Activated CD4-positive, CD25-positive, alpha-beta regulatory T cell (primary cell): Measurements from ENCODE around the gene TBC1D7.
A peak's percentile ranks its signal among the peaks of the same experiment; 100 is the strongest.
"Not testable (repeated sequence)": the region's sequence is repeated elsewhere in the genome, so short reads cannot be mapped to it uniquely, and the experiment has no call there.

ENCODE experiments used
- DNase-seq, 4 experiments: peaks; one replicate each; lab custom pipeline; 2025; lab: John Stamatoyannopoulos, UW

The TBC1D7 gene

GRCh38 chr6:13355999-13356785 is 27.9 kb upstream of the TBC1D7 start:
- no peak for DNase-seq

DNA sequence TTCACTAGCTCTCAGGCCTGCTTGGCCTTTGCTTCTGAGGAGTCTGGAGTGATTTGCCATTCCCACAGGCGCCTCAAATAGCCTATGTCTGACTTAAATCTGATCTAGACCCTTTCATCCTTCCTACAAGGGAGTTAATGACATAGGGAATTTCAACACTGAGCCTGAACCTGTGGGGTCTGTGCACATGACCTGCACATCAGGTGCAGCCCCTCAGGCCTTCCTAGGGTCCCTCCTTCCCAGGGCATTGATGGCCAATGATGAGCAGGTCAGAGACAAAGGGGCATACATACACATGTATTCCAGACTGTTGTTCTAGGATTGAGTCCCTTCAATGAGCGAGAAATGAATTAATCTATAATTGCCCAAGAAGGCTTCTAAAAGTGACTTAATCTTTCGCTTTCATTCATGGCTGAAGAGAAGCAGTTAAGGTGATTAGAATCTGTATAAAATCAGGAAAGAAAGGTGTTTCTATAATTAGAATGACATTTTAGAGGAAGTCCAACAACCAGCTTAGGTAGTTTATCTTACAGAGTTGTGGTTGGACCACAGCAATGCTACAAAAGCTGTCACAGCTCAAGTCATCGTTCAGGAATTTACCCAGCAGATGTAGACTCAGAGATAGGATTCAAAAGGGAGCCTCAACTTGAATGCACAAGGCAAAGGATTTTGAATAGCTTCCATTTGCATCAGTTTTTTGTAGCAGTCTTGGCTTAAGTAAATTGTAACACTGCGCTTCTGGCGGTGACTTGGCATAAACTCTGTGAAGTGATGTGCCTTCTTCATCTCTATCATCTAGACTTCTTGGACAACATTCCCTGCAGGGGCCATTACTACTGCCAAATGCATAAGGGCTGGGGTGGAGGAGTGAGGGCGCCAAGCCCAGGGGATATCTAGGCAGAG is 27.0 kb upstream of the TBC1D7 start:
- DNase-seq, result no peak

GRCh38 chr6:13354331-13355042 is 26.1 kb upstream of the TBC1D7 start:
- no peak for DNase-seq

DNA sequence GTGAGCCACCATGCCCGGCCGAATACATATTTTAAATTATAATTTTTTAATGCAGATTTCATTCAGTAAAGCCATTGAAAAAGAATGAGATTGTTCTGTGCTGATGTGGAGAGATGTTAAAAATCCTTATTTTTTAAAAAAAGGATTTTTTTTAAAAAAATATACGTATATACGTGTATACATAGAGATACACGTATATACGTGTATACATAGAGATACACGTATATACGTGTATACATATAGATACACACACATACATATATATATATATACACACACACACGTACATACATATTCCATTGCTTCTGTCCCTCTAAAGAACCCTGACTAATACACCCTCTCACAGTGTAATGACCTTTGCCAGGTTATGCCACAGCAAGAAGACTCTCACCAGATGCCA is 23.8 kb upstream of the TBC1D7 start:
- no peak for DNase-seq

- no peak for DNase-seq
These were observed 22.9 kb upstream of the TBC1D7 start for GRCh38 chr6:13351271-13351670.

- no peak for DNase-seq
These were observed 21.6 kb upstream of the TBC1D7 start for GRCh38 chr6:13349811-13350506.

DNA sequence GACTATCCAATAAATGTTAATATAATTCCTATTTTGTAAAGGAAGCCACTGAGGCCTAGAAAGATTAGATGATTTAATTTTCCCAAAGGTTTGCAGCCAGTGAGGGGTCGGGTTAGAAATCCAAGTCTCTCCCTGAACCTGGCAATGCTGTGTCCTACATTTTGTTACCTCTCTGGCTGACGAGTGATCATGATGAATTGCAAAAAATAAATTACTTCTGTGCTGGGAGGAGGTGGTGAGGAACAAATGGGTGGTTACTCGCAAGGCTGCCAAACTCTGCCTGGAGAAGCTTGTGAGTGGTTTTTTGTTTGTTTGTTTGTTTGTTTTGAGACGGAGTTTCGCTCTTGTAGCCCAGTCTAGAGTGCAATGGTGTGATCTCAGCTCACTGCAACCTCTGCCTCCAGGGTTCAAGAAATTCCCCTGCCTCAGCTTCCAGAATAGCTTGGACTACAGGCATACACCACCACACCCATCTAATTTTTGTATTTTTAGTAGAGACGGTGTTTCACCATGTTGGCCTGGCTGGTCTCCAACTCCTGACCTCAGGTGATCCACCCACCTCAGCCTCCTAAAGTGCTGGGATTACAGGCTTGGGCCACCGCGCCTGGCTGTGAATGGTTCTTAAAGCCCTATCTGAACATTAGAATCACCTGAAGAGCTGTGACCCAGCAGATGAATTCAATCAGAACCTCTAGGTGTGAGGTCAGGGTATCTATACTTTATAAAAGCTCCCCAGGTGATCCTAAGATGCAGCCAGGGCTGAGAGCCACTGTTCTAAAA is 20.2 kb upstream of the TBC1D7 start:
- DNase-seq, result no peak

DNA sequence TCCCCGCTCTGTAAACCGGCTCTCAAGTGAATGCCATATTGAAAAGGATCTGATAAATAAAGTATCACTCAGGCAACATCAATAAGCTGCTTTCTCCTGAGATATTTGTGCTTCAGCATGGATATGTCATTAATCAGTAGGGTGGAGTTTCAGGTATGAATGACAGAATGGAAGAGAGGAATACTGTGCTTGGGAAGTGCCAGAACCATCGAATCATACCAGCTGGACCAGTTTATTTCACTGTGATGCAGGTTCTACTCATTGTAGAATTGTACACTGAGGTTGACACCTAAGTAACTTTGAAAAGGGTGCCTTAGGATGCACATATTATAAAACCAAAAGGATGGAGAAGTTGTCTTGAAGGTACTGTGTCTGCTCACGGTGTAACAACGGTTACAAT is 17.9 kb upstream of the TBC1D7 start:
- no peak for DNase-seq

DNA sequence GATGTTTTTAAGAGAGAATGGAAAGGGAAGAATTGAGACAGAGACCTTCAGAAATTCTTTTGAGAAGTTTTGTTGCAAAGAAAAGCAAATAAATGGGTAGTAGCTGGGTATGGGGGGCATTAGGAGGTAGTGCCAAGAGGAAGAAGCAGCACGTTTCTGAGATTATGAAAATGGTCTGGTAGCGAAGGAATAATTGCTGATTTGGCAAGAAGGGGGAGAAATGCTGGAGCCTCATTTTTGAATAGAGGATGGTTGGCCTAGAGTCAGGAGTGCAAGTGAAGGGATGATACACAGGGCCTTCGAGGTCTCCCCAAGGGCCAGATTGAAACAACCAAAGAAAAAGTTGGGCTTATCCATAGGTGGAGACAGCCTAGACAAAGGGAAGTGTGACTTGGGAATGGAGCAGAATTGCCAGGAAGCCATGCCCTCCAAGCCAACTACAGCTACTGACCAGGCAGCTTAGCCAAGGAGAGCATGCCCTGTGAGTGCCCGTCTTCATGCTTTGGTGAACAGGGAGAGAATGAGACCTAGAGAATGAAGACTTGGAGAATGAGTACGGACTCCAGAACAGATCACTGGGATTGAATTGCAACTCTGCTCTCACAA is 14.2 kb upstream of the TBC1D7 start:
- DNase-seq, result no peak

GRCh38 chr6:13339863-13340630 is 11.7 kb upstream of the TBC1D7 start:
- no peak for DNase-seq

DNA sequence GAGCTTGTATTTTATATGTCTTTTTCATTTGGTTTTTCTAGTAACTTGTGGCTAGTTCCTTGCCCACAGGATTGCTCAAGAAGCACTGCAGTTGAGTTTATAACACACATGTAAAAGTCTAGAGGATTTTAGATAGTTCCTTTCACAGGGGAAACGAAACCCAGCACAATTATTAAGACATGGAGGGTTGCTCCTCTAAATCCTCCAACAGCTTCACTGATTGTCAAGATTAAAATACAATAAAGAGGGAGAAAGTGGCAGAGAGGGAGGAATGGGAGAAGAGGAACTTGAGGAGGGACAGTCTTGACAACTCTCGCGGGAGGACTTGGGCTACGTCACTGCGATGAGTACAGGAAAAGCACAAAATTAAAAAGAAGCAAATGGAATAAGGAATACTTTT is 9.7 kb upstream of the TBC1D7 start:
- no peak for DNase-seq

- DNase-seq, result peak; percentile 18 to 82 (median 60)
These were observed 8.2 kb upstream of the TBC1D7 start for GRCh38 chr6:13336553-13336952.

DNA sequence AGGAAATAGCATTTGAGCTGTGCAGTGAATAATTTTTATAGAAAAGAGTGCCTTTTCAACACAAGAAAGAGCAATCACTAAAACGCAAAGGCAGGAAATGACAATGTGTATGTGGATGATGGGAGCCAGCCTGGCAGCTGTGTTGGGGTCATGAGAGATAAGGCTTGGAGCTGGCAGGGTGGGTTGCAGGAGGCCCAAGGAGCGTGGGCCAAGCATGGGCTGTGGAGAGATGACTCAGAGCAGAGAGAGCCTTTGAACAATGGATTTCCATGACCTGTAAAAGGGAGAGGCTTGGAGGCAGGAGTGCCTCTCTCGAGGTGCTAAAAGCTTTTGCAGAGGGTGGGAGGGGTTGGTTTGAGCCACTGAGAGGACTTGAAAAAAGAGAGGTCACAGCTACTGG is 6.6 kb upstream of the TBC1D7 start:
- no peak for DNase-seq

DNA sequence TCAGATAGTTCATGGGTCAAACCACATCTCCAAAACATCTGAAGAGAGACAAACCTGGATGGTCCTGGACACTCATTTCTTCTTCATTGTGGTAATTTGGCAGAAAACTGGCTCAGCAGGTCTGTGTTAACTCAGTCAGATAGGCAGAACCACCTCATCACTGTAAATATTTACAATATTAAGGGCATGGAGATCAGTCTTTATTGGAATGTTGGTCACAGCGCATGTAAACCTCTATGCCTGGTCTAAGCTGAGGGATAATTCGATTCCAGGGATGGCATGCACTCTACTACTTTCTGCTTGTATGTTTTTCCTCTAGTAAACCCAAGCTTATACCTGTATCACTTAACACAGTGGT is 4.0 kb upstream of the TBC1D7 start:
- DNase-seq, result no peak

- DNase-seq, result no peak
These were observed 3.4 kb upstream of the TBC1D7 start for GRCh38 chr6:13331516-13332348.

GRCh38 chr6:13328875-13329183 is 492 bp upstream of the TBC1D7 start:
- no peak for DNase-seq

DNA sequence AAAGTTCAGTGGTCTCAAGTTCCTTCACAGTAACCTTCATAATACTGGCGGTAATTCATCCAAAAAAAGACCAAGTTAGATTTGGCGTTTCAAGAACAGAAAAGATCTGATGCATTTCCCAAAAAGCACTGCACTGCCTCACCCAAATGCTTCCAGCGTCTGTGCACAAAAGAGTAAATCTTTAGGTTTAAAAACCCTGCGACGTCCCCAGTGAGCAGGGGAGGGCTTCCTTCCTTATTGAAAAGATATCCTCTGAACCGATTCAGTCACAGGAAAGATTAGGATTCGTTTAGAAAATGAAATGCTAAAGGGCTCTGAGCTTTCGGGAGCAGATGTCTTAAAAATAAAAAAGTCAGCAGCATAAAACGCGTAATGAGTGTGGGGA is 654 bp downstream of the TBC1D7 start:
- no peak for DNase-seq

GRCh38 chr6:13326031-13326586 is 2.2 kb downstream of the TBC1D7 start:
- DNase-seq, result not testable (repeated sequence)
